ENCODE data around the gene BTBD1.

- no peak for TF ChIP-seq GLIS3 (CRISPR knock-in tag; IDR thresholded peaks at IDR 0.05)
- no peak for TF ChIP-seq RARB (CRISPR knock-in tag; IDR thresholded peaks at IDR 0.05)
- no peak for TF ChIP-seq ZFP30 (CRISPR knock-in tag; IDR thresholded peaks at IDR 0.05)
- no peak for TF ChIP-seq ZNF70 (CRISPR knock-in tag; IDR thresholded peaks at IDR 0.05)
- no peak for TF ChIP-seq TSHZ2 (CRISPR knock-in tag; IDR thresholded peaks at IDR 0.05)
- no peak for TF ChIP-seq TOX (CRISPR knock-in tag; IDR thresholded peaks at IDR 0.05; ENCODE audit: borderline replicate concordance)
- no peak for TF ChIP-seq PPARA (CRISPR knock-in tag; IDR thresholded peaks at IDR 0.05; ENCODE audit: borderline replicate concordance)
- TF ChIP-seq ARNTL (CRISPR knock-in tag; IDR thresholded peaks at IDR 0.05; ENCODE audit: borderline replicate concordance, low read depth), result no peak
- no peak for TF ChIP-seq PATZ1 (CRISPR knock-in tag; IDR thresholded peaks at IDR 0.05; ENCODE audit: borderline replicate concordance)
- no peak for TF ChIP-seq ZNF8 (CRISPR knock-in tag; IDR thresholded peaks at IDR 0.05)
- no peak for TF ChIP-seq CSDC2 (CRISPR knock-in tag; IDR thresholded peaks at IDR 0.05)
- TF ChIP-seq POU6F1 (CRISPR knock-in tag; IDR thresholded peaks at IDR 0.05; ENCODE audit: borderline replicate concordance, low read depth), result no peak
- TF ChIP-seq TCF4 (CRISPR knock-in tag; IDR thresholded peaks at IDR 0.05; ENCODE audit: borderline replicate concordance), result no peak
These were observed 50.1 kb downstream of the BTBD1 start for GRCh38 chr15:83016906-83017305.

Measured in SK-N-SH treated with all-trans-retinoic acid at 6 μM for 48 hours (cell line).